GM18951 (cell line): ENCODE measurements around the gene OOSP2.
"Not testable (repeated sequence)": the region's sequence is repeated elsewhere in the genome, so short reads cannot be mapped to it uniquely, and the experiment has no call there.

Source experiments
- POLR2A ChIP-seq: IDR thresholded peaks from 4 replicates; pipeline ENCODE4 v1.6.1; 2011; ENCODE audit warnings: mild to moderate bottlenecking; ENCODE audit not compliant: insufficient read length, insufficient read depth; ENCODE audit errors: extremely low read depth
- in situ Hi-C: fragments of 300-500 bp; cut with MboI; formaldehyde crosslinking; loops from one replicate; pipeline ENCODE4 v1.12.0; 2022; ENCODE audit warnings: low sequenced_read_pairs, mixed read lengths, inconsistent platforms; ENCODE audit not compliant: unreplicated experiment

The OOSP2 gene

GRCh38 chr11:60059052-60059451, 18.8 kb downstream of the OOSP2 start:
- no peak for TF ChIP-seq POLR2A

GRCh38 chr11:60059521-60060240, 19.5 kb downstream of the OOSP2 start:
- TF ChIP-seq POLR2A = no peak
- in situ Hi-C loops = no loop called here

More at GRCh38 chr11:60059052-60059451, 18.8 kb downstream of the OOSP2 start:
- in situ Hi-C loops = no loop called here

- no peak for TF ChIP-seq POLR2A
- in situ Hi-C loops = no loop called here
These were observed 23.9 kb downstream of the OOSP2 start for GRCh38 chr11:60064111-60064510.

- TF ChIP-seq POLR2A = no peak
- in situ Hi-C loops = no loop called here
These were observed 25.6 kb downstream of the OOSP2 start for GRCh38 chr11:60065801-60066200.

GRCh38 chr11:60069450-60069849, 29.2 kb downstream of the OOSP2 start:
- no peak for TF ChIP-seq POLR2A
- in situ Hi-C loops = no loop called here

GRCh38 chr11:60071644-60072043, 31.4 kb downstream of the OOSP2 start:
- in situ Hi-C loops = not testable (repeated sequence)

- TF ChIP-seq POLR2A = no peak
- in situ Hi-C loops = no loop called here
These were observed 37.1 kb downstream of the OOSP2 start for GRCh38 chr11:60077216-60077817.

GRCh38 chr11:60077981-60078380, 37.8 kb downstream of the OOSP2 start:
- no peak for TF ChIP-seq POLR2A
- in situ Hi-C loops = no loop called here

GRCh38 chr11:60078745-60079144, 38.5 kb downstream of the OOSP2 start:
- in situ Hi-C loops = no loop called here
- TF ChIP-seq POLR2A = no peak

- TF ChIP-seq POLR2A = no peak
- in situ Hi-C loops = no loop called here
These were observed 40.3 kb downstream of the OOSP2 start for GRCh38 chr11:60080535-60080934.

- in situ Hi-C loops = no loop called here
- TF ChIP-seq POLR2A = no peak
These were observed 44.5 kb downstream of the OOSP2 start for GRCh38 chr11:60084631-60085273.

GRCh38 chr11:60085909-60086308, 45.7 kb downstream of the OOSP2 start:
- in situ Hi-C loops = no loop called here
- no peak for TF ChIP-seq POLR2A

- in situ Hi-C loops = no loop called here
- no peak for TF ChIP-seq POLR2A
These were observed 47.0 kb downstream of the OOSP2 start for GRCh38 chr11:60087239-60087638.

GRCh38 chr11:60088364-60088763, 48.2 kb downstream of the OOSP2 start, which contains the start of gene MS4A2:
MS4A2 (plus strand) TSS chr11:60088664; CDS start chr11:60088766, 102 bp downstream.
- no peak for TF ChIP-seq POLR2A
- in situ Hi-C loops = no loop called here
